ENCODE data around the gene IER2. TPM values are rescaled to one million over a fixed set of nuclear protein-coding genes. Genes with fewer than 3 reads are reported as not detected.

The IER2 gene
- total RNA-seq, 1 experiment from 2014 or later: 247 TPM

GRCh38 chr19:13151605-13152355 is 1.6 kb downstream of the IER2 start:
- peaks cover 37 to 67% of the 10 kb centered on the region in 2 experiments for H3K4me1 ChIP-seq (ENCODE audit: control insufficient read depth in 1 of 2, insufficient read depth in 2 of 2, low read length in 2 of 2)
- peaks cover 58% of the 10 kb centered on the region for H3K79me2 ChIP-seq (ENCODE audit: insufficient read depth, low read length)
- peaks cover 12% of the 10 kb centered on the region; the same call in 1 of the 2 replicates for H4K20me1 ChIP-seq (ENCODE audit: insufficient read depth)
- intact Hi-C loops (cut with micrococcal nuclease): loop anchor here (2.0 to 5.0 kb wide), 3 partner anchors 35 to 696 kb away; partner anchors contain the start of gene TRMT1
- H3K9me2 ChIP-seq (ENCODE audit: insufficient read depth): no peaks in the 10 kb centered on the region
- POLR2A ChIA-PET: interaction anchor here (0.8 to 2.2 kb wide), 10 partner anchors 9 to 159 kb away, joined by 3 to 36 read pairs (median 6); partner anchors contain the start of gene NACC1
- H3K9me3 ChIP-seq (ENCODE audit: control insufficient read depth in 1 of 2, insufficient read depth in 1 of 2, low read depth in 1 of 2, low read length in 2 of 2): no peaks in the 10 kb centered on the region
- peak; percentile 93 for DNase-seq (ENCODE audit: low read depth, low spot score)
- TF ChIP-seq CTCF (IDR thresholded peaks at IDR 0.05 in 2 of 3, conservative IDR thresholded peaks at IDR 0.05 in 1 of 3; ENCODE audit: borderline replicate concordance in 1 of 3, insufficient read depth in 1 of 3, low read depth in 2 of 3, low read length in 2 of 3) (no peak), YY1 (IDR thresholded peaks at IDR 0.05; ENCODE audit: extremely low read depth, insufficient replicate concordance, low read depth, low read length) (peak; percentile 71), POLR2A (IDR thresholded peaks at IDR 0.05; ENCODE audit: borderline replicate concordance, extremely low read depth, insufficient read depth, insufficient read length) (peak; percentile 89), POLR2AphosphoS5 (IDR thresholded peaks at IDR 0.05; ENCODE audit: low read depth, low read length) (peak; percentile 94), EZH2phosphoT487 (IDR thresholded peaks at IDR 0.05; ENCODE audit: borderline replicate concordance) (no peak), ZFX (IDR thresholded peaks at IDR 0.05) (no peak), TCF7L2 (IDR thresholded peaks at IDR 0.05; ENCODE audit: borderline replicate concordance, extremely low read depth, insufficient read depth, insufficient read length) (peak; percentile 20)
- H3K36me3 ChIP-seq (ENCODE audit: control insufficient read depth in 1 of 2, insufficient read depth in 2 of 2, low read length in 2 of 2): peaks cover 0 to 12% of the 10 kb centered on the region in 2 experiments; a peak in 2 of 4 replicates
- H3K4me2 ChIP-seq (ENCODE audit: low read length): peak overlapping the region; percentile 100
- H3K4me3 ChIP-seq (replicated peaks in 1 of 2; ENCODE audit: low read depth in 1 of 2, low read length in 2 of 2): peak overlapping the region; percentile 84 to 98
- RAD21 ChIA-PET (ENCODE audit: low non-redundant PET in 1 of 2, low total read pairs in 2 of 2, uncharacterized antibody in 2 of 2, unreplicated experiment in 2 of 2): no interaction called here
- CTCF ChIA-PET: interaction anchor here (0.8 to 0.9 kb wide), 2 partner anchors 11 to 34 kb away, joined by 4 read pairs; partner anchors contain the start of gene NACC1
- peak; percentile 58 for ATAC-seq
- H2AFZ ChIP-seq (ENCODE audit: low read depth, low read length, poor library complexity, severe bottlenecking): no peak overlapping the region
- peak overlapping the region; percentile 99 for H3K27ac ChIP-seq (ENCODE audit: low read depth, low read length)
- peak overlapping the region; percentile 100 for H3K9ac ChIP-seq (ENCODE audit: low read length)
- BruUV-seq (replicated peaks): no TSS peak
- no peaks in the 10 kb centered on the region for H3K27me3 ChIP-seq (ENCODE audit: insufficient read depth, low read length)

All from HCT116 (cell line).